Epithelial cell of esophagus (primary cell): Measurements from ENCODE around the gene CIB2.

ENCODE experiments used
- DNase-seq: peaks from one replicate; pipeline ENCODE4 v3.0.0; 2010; ENCODE audit warnings: low read depth
- H3K4me3 ChIP-seq: 2 replicates; pipeline ENCODE4 v1.5.1; 2011; ENCODE audit warnings: mild to moderate bottlenecking, low read length, control low read depth
- TF ChIP-seq, protein P1 (sequence below): IDR thresholded peaks from 2 replicates; pipeline ENCODE4 v1.5.1; 2011; ENCODE audit warnings: low read depth, mild to moderate bottlenecking, low read length, control low read depth, inconsistent platforms; ENCODE audit not compliant: insufficient read depth; ENCODE audit errors: missing control alignments

CIB2 gene

DNA sequence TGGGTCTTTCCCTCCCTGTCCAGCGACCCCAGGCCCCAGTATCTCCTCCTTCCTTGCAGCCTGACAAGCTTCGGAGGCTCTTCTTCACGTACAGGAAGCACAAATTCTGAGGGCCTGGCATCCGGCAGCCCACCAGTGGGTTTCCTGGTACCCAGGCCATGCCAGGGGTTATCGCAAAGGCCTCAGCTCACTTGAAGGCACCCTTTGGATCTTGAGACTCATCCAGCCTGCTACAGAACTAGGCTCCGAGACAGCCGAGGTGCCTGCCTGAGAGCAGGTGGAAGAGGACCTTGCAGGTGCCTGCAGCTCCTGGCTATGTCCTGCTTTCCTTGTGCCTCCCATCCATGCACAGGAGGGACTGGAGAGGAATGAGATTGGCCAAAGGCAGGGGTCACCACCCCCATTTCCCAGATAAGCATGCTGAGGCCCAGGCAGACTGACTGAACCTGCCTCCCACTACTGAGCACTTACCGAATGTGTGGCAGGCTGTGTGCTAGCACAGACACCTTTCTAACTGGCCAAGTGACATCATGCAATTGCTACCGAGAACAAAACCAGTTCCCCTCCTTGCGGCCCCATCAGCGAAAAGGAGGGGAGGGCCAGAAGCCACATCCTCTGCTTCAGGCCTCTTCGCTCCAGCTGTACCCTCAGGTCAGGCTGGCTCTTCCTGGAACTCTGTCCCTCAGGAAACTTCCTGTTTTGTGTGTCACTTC lies 27.7 kb downstream of the CIB2 start:
- DNase-seq = no peak
- TF ChIP-seq, protein P1, sequence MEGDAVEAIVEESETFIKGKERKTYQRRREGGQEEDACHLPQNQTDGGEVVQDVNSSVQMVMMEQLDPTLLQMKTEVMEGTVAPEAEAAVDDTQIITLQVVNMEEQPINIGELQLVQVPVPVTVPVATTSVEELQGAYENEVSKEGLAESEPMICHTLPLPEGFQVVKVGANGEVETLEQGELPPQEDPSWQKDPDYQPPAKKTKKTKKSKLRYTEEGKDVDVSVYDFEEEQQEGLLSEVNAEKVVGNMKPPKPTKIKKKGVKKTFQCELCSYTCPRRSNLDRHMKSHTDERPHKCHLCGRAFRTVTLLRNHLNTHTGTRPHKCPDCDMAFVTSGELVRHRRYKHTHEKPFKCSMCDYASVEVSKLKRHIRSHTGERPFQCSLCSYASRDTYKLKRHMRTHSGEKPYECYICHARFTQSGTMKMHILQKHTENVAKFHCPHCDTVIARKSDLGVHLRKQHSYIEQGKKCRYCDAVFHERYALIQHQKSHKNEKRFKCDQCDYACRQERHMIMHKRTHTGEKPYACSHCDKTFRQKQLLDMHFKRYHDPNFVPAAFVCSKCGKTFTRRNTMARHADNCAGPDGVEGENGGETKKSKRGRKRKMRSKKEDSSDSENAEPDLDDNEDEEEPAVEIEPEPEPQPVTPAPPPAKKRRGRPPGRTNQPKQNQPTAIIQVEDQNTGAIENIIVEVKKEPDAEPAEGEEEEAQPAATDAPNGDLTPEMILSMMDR = no peak
- H3K4me3 ChIP-seq = no peak overlapping the region

DNA sequence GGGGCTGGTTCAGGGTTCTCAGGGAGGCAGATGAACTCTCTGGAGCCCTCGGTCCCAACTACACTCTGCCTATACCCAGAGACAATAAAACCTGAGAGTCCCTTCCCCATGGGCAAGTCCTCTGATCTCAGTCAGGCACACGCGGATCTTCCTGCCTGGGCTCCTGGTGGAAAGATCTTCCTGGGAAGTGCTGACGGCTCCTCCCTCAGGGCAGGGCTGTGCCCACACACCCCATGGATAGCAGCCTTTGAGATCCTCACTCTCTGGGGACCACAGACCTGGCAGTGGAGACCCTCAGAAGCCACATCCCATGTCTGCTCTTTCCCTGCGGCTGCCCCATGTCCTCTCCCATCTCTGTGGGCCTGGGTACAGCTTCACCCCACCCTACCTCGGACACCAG lies 28.5 kb downstream of the CIB2 start:
- TF ChIP-seq, protein P1 = no peak
- no peak for DNase-seq
- no peak overlapping the region for H3K4me3 ChIP-seq

DNA sequence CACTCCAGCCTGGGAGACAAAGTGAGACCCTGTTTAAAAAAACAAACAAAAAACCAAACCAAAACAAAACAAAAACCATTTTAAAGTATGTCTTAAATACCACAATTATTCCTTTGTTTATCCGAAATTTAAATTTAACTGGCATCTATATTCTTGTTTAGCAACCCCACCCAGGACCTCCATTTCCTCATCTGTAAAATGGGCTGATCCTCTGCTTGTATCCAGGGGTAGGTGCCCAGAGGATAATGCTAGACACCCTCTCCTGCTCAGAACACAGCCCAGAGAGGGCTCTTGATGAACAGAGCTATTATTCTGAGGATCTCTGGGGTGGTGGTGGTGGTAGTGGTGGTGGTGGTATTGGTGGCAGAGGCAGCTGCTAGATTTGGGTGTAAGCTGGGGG lies 29.0 kb downstream of the CIB2 start:
- DNase-seq = no peak
- no peak overlapping the region for H3K4me3 ChIP-seq
- TF ChIP-seq, protein P1 = no peak

DNA sequence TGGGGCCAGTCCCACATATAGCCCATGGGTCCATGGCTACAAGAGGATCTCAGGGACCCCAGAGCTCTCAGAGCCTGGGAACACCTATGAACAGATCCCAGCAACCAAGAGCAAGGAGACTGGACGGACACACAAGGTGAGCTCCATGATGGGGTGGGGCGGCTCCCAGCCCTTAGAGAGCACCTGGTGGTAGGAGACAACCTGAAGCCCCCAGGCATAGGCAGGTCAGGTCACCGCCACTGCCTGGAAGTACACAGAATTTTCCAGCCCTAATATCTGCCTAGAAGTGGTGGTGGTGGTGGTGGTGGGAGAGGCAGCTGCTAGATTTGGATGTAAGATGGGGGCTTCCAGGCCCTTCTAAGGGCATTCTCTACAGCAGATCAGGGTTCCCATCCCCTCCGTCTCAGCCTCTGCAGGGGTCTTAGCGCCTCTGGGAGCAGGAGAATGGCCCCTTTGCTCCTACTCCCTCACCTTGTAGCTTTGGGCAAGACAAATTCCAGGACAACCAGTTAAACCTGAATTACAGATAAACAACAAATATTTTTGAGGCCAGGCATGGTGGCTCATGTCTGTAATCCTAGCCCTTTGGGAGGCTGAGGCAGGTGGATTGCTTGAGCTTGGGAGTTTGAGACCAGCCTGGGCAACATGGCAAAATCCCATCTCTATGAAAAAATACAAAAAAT lies 29.7 kb downstream of the CIB2 start:
- H3K4me3 ChIP-seq = no peak overlapping the region
- TF ChIP-seq, protein P1 = no peak
- peak; percentile 61 for DNase-seq

DNA sequence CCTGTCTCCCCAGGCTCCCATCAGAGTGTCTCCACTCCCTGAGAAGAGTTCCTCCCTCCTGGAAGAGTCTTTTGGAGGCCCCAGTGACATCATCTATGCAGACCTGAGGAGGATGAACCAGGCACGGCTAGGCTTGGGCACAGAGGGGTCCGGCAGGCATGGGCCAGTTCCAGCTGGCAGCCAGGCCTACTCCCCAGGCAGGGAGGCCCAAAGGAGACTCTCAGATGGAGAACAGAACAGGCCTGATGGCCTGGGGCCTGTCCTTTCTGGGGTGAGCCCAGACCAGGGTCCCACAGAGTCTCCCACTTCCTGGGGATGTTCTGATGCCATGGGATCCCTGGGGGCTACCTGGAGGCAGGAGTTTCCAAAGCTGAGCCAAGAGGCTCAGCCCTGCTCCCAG lies 30.4 kb downstream of the CIB2 start:
- TF ChIP-seq, protein P1 = no peak
- DNase-seq = no peak
- no peak overlapping the region for H3K4me3 ChIP-seq

DNA sequence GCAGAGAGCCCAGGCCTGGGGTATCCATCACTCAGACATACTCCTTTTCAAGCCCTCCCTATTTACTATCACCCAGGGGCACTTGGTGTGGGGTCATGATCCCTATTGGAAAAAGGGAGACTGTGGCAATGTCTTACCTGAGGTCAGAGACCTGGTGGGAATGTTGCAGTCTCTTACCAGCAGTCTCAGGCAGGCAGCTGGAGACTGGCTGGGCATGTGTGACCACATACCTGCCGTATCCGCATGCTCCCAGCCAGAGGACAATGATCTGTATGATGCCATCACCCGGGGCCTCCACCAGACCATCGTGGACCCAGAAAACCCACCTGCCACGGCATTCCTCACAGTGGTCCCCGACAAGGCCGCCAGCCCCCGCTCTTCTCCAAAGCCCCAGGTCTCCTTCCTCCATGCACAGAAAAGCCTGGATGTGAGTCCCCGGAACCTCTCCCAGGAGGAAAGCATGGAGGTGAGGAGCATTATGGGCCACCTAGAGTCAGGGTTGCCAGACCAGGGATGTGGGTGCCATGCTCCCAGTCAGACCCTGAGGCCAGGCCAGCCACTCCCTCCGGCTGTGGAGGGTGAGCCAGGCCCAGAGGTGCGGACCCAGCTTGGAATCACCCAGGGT lies 33.0 kb downstream of the CIB2 start:
- TF ChIP-seq, protein P1 = no peak
- DNase-seq = no peak
- no peak overlapping the region for H3K4me3 ChIP-seq

DNA sequence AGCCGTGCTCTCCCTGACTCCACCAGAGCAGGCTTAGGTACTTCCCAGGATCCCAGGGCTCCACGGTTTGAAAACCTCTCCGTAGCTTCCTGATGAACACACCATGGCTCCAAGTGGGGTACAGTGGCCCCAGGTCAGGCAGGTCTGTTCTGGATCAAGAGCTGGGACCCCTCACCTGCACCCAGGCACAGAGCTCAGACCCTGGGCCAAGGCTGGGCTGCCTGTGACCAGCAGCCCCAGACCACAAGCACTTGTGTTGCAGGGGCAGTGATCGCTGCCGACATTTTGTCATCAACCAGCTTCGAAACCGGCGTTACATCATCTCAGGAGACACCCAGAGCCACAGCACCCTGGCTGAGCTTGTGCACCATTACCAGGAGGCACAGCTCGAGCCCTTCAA lies 33.6 kb downstream of the CIB2 start:
- H3K4me3 ChIP-seq = no peak overlapping the region
- TF ChIP-seq, protein P1 = no peak
- no peak for DNase-seq
